Heart left ventricle (tissue), 16 donors: ENCODE measurements around the gene ANKRD63. TPM values are rescaled to one million over a fixed set of nuclear protein-coding genes. Genes with fewer than 3 reads are reported as not detected.

Experiments
- ATAC-seq, 4 donors: fragments of 200-7000 bp; cut with Tn5 transposase; one replicate each; pipeline ENCODE4 v1.9.1; 2020 to 2022; ENCODE audit warnings: moderate library complexity in 4 of 4, mild to moderate bottlenecking in 3 of 4, moderate number of reproducible peaks in 1 of 4
- DNase-seq, 5 donors: peaks; one replicate each; pipeline ENCODE4 v3.0.0-alpha.2; 2020
- H3K27ac ChIP-seq, 12 donors: fragments of 200-600 bp; sonication (generic) in 4 of 12; one replicate each; pipeline versions ENCODE4 v1.5.0 to v1.8.0; 2016 to 2022; ENCODE audit warnings: mild to moderate bottlenecking in 2 of 12
- H3K27me3 ChIP-seq, 9 donors: fragments of 200-600 bp; sonication (generic) in 2 of 9; one replicate each; pipeline versions ENCODE4 v1.5.1 to v1.8.0; 2016 to 2022; ENCODE audit warnings: mild to moderate bottlenecking in 3 of 9
- H3K36me3 ChIP-seq, 9 donors: fragments of 200-600 bp; sonication (generic) in 2 of 9; one replicate each; pipeline versions ENCODE4 v1.5.0 to v1.8.0; 2018 to 2022; ENCODE audit warnings: mild to moderate bottlenecking in 2 of 9
- H3K4me1 ChIP-seq, 12 donors: fragments of 200-600 bp; sonication (generic) in 4 of 12; one replicate each; pipeline versions ENCODE4 v1.5.0 to v1.8.0; 2016 to 2022; ENCODE audit warnings: mild to moderate bottlenecking in 3 of 12
- H3K4me3 ChIP-seq, 12 donors: fragments of 200-600 bp; sonication (generic) in 4 of 12; one replicate each; pipeline versions ENCODE4 v1.5.0 to v1.8.0; 2017 to 2022; ENCODE audit warnings: mild to moderate bottlenecking in 9 of 12, moderate library complexity in 4 of 12
- H3K9me3 ChIP-seq, 12 donors: fragments of 200-600 bp; sonication (generic) in 4 of 12; one replicate each; pipeline versions ENCODE4 v1.5.0 to v1.8.0; 2016 to 2022; ENCODE audit warnings: mild to moderate bottlenecking in 1 of 12
- CTCF ChIP-seq, 12 donors: fragments of 200-600 bp; sonication (generic) in 4 of 12; IDR thresholded peaks; one replicate each; pipeline versions ENCODE4 v1.5.0 to v1.8.0; 2018 to 2022; ENCODE audit warnings: antibody characterized with exemption in 12 of 12, mild to moderate bottlenecking in 5 of 12
- POLR2A ChIP-seq, 2 donors: fragments of 450-650 bp; IDR thresholded peaks; one replicate each; pipeline ENCODE4 v1.6.1; 2017; ENCODE audit warnings: antibody characterized with exemption in 2 of 2, mild to moderate bottlenecking in 2 of 2, moderate library complexity in 2 of 2
- WGBS, 4 donors: extraction: QIAGEN DNeasy Blood & Tissue Kit in 2 of 4; methylation state at CpG; one replicate each; pipeline versions ENCODE4 v1.1.5 to v1.1.7; 2013 to 2018; 5-methylcytosine and 5-hydroxymethylcytosine counted together
- intact Hi-C, 10 donors: fragments of 100-400 bp; cut with DNase I; formaldehyde crosslinking; loops; one replicate each; pipeline versions ENCODE4 v1.11.1 to v1.14.2; 2022
- polyA plus RNA-seq, 2 donors: library from polyadenylated mRNA; stranded (reverse); fragments of 200-250 nt; gene quantifications; one replicate each; pipeline ENCODE4 v1.2.3, GENCODE V29; 2013
- total RNA-seq, 9 donors: library from RNA; depleted of rRNA in 2 of 9; stranded (reverse); fragments of >200 nt in 2 of 9; fragmentation: NEBNext Ultra II Directional in 3 of 9; extraction: Animal tissue kit (Norgen Biotek cat#: 25700) in 3 of 9; gene quantifications; one replicate each; pipeline versions ENCODE4 v1.1.0 to v1.2.4, GENCODE V29; 2016 to 2023
- donor health status: ischemic (EF 13 %, LVEDD 7.1; RV severe dilation, severe dysfunction).
- donor health status: healthy with polysubstance abuse.
- donor health status: DM: no; HTN: yes; CAD: no.
- donor health status: DM: no; HTN: no; CAD: no.
- donor health status: ischemic (EF 25% LVEDD 6.9; RV normal size, moderate dysfunction).
- donor health status: ischemic (EF 25% LVEDD 5.7; RV mildly dilated, moderate dysfunction).
- donor health status: healthy.
- donor health status: DM: yes; HTN: yes; CAD: no.
- donor health status: ischemic (EF 35%, LVEDD 5.7; RV mildly dilated, moderate dysfunction).
- donor health status: nonischemic (EF 11% LVEDD 7.7; RV severe dilation, severe dysfunction).
- donor health status: DM: yes; HTN: yes; CAD: no.
- donor health status: PGD.
- donor health status: ischemic (EF 29% LVEDD 5.4; RV normal size, mild dysfunction).
- donor health status: nonischemic (EF 23%, LVEDD 6.1; RV moderate dilation, normal function).

ANKRD63 gene
- total and polyA plus RNA-seq, 11 donors, result 0.27 to 0.57 (median 0.45) TPM; not detected in 6

DNA sequence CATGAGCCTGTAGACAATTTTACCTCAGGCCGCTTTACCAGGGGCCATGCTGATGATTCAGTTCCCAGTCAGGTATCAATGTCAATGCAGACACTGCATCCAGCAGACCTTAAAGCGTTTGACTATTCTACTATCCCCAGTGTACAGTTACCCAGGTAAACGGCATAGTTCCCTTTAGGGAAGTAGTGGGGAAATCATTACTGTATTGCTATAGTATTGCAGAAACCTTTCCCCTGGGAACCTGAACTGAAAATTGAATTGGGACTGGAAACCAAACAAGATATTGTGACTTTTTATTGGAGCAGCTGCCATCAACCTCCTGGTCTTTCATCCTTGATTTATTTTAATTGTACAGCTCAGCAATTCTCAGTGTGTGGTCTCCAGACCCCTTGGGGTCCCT is 34.1 kb upstream of the ANKRD63 start:
- no peak for ATAC-seq
- H3K36me3 ChIP-seq, result no peaks in the 10 kb centered on the region
- H3K27ac ChIP-seq, result no peak overlapping the region
- 83 to 89% (median 84%) methylated on average over 3 of the region's 3 CpGs for WGBS, 4 donors
- no peak overlapping the region for H3K4me3 ChIP-seq
- H3K4me1 ChIP-seq, result peaks cover 0 to 23% (median 6%) of the 10 kb centered on the region in 12 donors
- TF ChIP-seq CTCF (IDR thresholded peaks at IDR 0.05) (no peak), POLR2A (IDR thresholded peaks at IDR 0.05) (no peak)
- intact Hi-C loops, result loop anchor here in 2 of 10 donors (10.0 kb wide), 2 partner anchors 82 to 108 kb away; partner anchors contain the start of gene PAK6 (in 1 of the 2)
- no peaks in the 10 kb centered on the region for H3K9me3 ChIP-seq
- no peak for DNase-seq
- H3K27me3 ChIP-seq, result peaks cover 0 to 6% (median 0%) of the 10 kb centered on the region in 9 donors

DNA sequence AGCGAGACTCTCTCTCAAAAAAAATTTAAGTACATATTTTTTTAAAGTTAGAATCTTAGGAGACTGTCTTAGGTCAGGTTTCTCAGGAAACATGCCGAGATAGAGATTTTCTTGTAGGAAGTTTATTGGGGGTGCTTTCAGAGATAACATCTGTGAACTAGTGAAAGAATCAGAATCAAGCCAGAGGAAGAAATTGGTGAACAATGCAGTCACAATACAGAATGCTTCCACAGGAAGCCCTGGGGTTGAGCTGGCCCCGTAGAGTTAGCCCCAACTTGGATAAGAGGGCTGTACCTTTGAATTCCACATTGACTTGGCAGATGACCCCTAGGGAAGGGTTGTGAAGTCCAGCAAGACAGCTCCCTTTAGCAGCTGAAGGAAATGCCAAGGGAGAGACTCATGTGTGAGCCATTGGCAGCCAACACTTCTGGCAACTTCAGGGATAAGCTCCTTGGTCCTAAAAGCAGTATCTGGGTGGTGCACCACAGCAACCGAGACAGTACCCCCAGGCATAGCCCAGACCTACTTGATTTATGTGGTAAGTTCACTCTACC is 31.9 kb upstream of the ANKRD63 start:
- intact Hi-C loops, result loop anchor here in 6 of 10 donors (5.0 to 10.0 kb wide), 4 partner anchors 37 to 110 kb away; partner anchors contain the start of genes DISP2 (in 1 of the 6) and PAK6 (in 1 of the 6)
- DNase-seq (peak in 1 of 5 donors; percentile 11), ATAC-seq (no peak)
- TF ChIP-seq POLR2A (IDR thresholded peaks at IDR 0.05) (no peak), CTCF (IDR thresholded peaks at IDR 0.05) (no peak)
- Histone ChIP-seq H3K9me3 (no peaks in the 10 kb centered on the region), H3K36me3 (no peaks in the 10 kb centered on the region), H3K4me3 (no peak overlapping the region), H3K4me1 (peaks cover 0 to 16% (median 3%) of the 10 kb centered on the region in 12 donors), H3K27me3 (peaks cover 0 to 6% (median 0%) of the 10 kb centered on the region in 9 donors), H3K27ac (no peak overlapping the region)
- WGBS, 4 donors, result 71 to 76% (median 74%) methylated on average over 4 of the region's 4 CpGs

DNA sequence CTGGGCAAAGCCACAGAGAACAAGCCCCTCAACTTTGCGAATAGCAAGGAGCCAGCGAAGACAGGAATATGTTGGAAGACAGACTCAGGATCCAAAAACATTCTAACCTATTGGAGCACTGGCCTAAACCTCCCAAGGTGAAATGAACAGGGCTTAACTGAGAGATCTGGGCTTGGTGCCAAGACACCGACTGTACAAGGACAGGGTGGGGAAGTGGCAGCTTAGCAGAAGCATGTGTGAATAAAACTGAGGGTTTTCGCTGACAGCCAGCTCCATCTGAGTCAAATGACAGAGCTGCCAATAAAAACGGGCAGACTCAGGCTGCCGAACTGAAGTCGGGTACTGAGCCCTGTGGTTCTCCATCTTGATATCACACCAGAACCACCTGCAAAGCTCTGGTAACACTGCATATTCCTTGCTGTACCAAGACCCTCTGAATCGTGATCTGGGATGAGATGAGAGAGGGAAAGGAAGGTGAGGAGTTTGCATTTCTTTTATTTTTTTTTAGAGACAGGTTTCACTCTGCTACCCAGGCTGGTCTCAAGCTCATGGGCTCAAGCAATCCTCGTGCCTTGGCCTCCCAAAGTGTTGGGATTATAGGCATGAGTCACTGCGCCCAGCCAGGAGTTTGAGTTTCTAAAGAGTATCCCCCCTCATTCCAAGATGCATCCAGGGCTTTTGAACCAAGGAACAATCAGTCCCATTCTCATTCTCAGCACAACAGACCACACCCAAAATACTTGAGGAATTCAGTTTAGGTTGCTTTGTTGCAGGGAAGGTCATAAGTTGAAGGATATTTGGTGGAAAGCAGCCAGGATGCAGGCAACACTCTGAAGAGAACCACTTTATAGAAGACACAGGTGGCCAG is 30.9 kb upstream of the ANKRD63 start:
- intact Hi-C loops, result loop anchor here in 6 of 10 donors (5.0 to 10.0 kb wide), 4 partner anchors 36 to 111 kb away; partner anchors contain the start of genes DISP2 (in 1 of the 6) and PAK6 (in 1 of the 6)
- 32 to 41% (median 34%) methylated on average over 10 of the region's 10 CpGs for WGBS, 4 donors
- TF ChIP-seq CTCF (IDR thresholded peaks at IDR 0.05) (no peak), POLR2A (IDR thresholded peaks at IDR 0.05) (no peak)

More for the DNA sequence above, 30.9 kb upstream of the ANKRD63 start:
- H3K4me3 ChIP-seq, result no peak overlapping the region
- peaks cover 0 to 26% (median 3%) of the 10 kb centered on the region in 12 donors for H3K4me1 ChIP-seq
- ATAC-seq (peak in 3 of 4 donors; percentile 31 to 47 (median 32)), DNase-seq (peak; percentile 52 to 80 (median 65))
- no peaks in the 10 kb centered on the region for H3K9me3 ChIP-seq
- H3K27me3 ChIP-seq, result peaks cover 0 to 6% (median 0%) of the 10 kb centered on the region in 9 donors
- H3K27ac ChIP-seq, result no peak overlapping the region
- no peaks in the 10 kb centered on the region for H3K36me3 ChIP-seq
